Measurements from ENCODE around the gene C2orf76. TPM values are rescaled to one million over a fixed set of nuclear protein-coding genes. Genes with fewer than 3 reads are reported as not detected.

C2orf76 gene
- total RNA-seq, 1 experiment from 2014 or later: 10.2 TPM

DNA sequence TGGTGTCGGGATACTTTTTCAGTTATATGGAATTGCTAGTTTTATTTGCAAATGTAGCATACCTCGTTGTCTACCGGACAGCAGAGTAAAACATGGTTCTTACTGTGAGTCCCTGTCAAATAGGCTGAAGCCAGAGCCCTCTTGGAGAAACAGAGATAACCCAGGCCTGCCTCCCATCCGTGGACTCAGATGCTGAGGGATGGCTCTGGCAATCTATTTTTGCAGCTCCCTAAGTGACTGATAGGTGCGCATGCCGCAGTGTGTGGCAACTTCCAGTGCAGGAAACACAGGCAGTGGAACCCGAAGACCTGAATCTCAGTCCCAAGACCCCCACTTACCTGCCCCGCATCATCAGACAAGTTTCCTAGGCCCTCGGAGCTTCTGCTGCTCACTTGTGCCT is 109.4 kb downstream of the C2orf76 start:
- POLR2A ChIA-PET (ENCODE audit: unreplicated experiment): no interaction called here
- Histone ChIP-seq H3K9me3 (ENCODE audit: low read length) (no peaks in the 10 kb centered on the region), H2AFZ (ENCODE audit: low read length) (no peak overlapping the region), H3F3A (ENCODE audit: low read length, unreplicated experiment) (peaks cover 3% of the 10 kb centered on the region), H3K9me2 (replicated peaks; ENCODE audit: low read length) (no peaks in the 10 kb centered on the region), H3K27ac (ENCODE audit: low read length) (no peak overlapping the region), H3K79me2 (ENCODE audit: low read length) (peaks cover 13% of the 10 kb centered on the region; the same call in 1 of the 2 replicates), H3K4me1 (ENCODE audit: insufficient read depth, low read length) (peaks cover 40% of the 10 kb centered on the region), H3K4me2 (ENCODE audit: low read length) (no peak overlapping the region), H3K27me3 (ENCODE audit: low read length) (no peaks in the 10 kb centered on the region), H4K20me1 (ENCODE audit: low read length) (no peaks in the 10 kb centered on the region), H3K9ac (ENCODE audit: low read length) (no peak overlapping the region), H3K36me3 (ENCODE audit: low read depth, low read length) (peaks cover 8% of the 10 kb centered on the region; the same call in 1 of the 2 replicates), H3K4me3 (ENCODE audit: low read length) (no peak overlapping the region)
- DNase-seq (no peak), ATAC-seq (no peak)
- intact Hi-C loops (cut with micrococcal nuclease): no loop called here
- CTCF ChIA-PET: no interaction called here
- no TSS peak for BruUV-seq (replicated peaks)
- no peak for TF ChIP-seq EZH2phosphoT487 (IDR thresholded peaks at IDR 0.05; ENCODE audit: borderline replicate concordance, low read length)
- TF ChIP-seq EZH2 (IDR thresholded peaks at IDR 0.05; ENCODE audit: low read length, unreplicated experiment): no peak
- TF ChIP-seq, protein P1, sequence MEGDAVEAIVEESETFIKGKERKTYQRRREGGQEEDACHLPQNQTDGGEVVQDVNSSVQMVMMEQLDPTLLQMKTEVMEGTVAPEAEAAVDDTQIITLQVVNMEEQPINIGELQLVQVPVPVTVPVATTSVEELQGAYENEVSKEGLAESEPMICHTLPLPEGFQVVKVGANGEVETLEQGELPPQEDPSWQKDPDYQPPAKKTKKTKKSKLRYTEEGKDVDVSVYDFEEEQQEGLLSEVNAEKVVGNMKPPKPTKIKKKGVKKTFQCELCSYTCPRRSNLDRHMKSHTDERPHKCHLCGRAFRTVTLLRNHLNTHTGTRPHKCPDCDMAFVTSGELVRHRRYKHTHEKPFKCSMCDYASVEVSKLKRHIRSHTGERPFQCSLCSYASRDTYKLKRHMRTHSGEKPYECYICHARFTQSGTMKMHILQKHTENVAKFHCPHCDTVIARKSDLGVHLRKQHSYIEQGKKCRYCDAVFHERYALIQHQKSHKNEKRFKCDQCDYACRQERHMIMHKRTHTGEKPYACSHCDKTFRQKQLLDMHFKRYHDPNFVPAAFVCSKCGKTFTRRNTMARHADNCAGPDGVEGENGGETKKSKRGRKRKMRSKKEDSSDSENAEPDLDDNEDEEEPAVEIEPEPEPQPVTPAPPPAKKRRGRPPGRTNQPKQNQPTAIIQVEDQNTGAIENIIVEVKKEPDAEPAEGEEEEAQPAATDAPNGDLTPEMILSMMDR (conservative IDR thresholded peaks at IDR 0.05; ENCODE audit: low read depth, low read length): no peak

DNA sequence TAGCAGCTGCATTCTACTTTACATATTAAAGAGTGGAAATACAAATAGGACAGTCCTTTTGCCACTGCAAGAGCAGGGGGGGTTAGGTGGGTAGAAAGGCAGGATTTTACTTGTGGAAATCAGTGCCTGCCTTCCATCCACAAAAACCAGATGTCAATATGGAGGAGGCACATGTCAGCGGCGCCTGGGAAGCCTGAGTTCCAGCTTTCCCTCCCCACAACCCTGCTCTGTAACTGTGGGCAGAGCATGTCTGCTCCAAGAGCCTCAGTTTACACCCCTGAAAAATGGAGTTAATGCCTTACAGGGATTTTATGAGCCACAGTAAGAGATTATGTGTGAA is 110.1 kb downstream of the C2orf76 start:
- Histone ChIP-seq H3K27me3 (ENCODE audit: low read length) (no peaks in the 10 kb centered on the region), H2AFZ (ENCODE audit: low read length) (0 out of 2 replicates have a peak overlapping the region, but pooled peaks have one; percentile 15), H4K20me1 (ENCODE audit: low read length) (no peaks in the 10 kb centered on the region), H3F3A (ENCODE audit: low read length, unreplicated experiment) (peaks cover 3% of the 10 kb centered on the region), H3K4me3 (ENCODE audit: low read length) (no peak overlapping the region), H3K4me2 (ENCODE audit: low read length) (peak overlapping the region; percentile 46), H3K4me1 (ENCODE audit: insufficient read depth, low read length) (peaks cover 47% of the 10 kb centered on the region), H3K9me3 (ENCODE audit: low read length) (no peaks in the 10 kb centered on the region), H3K27ac (ENCODE audit: low read length) (peak overlapping the region; percentile 66), H3K9ac (ENCODE audit: low read length) (peak overlapping the region; percentile 5; the same call in 1 of the 2 replicates), H3K79me2 (ENCODE audit: low read length) (peaks cover 13% of the 10 kb centered on the region; the same call in 1 of the 2 replicates), H3K36me3 (ENCODE audit: low read depth, low read length) (peaks cover 8% of the 10 kb centered on the region; the same call in 1 of the 2 replicates), H3K9me2 (replicated peaks; ENCODE audit: low read length) (no peaks in the 10 kb centered on the region)
- ATAC-seq: no peak
- DNase-seq: no peak
- TF ChIP-seq EZH2 (IDR thresholded peaks at IDR 0.05; ENCODE audit: low read length, unreplicated experiment): no peak
- TF ChIP-seq, protein P1 (conservative IDR thresholded peaks at IDR 0.05; ENCODE audit: low read depth, low read length): no peak
- no peak for TF ChIP-seq EZH2phosphoT487 (IDR thresholded peaks at IDR 0.05; ENCODE audit: borderline replicate concordance, low read length)
- POLR2A ChIA-PET (ENCODE audit: unreplicated experiment): no interaction called here
- no TSS peak for BruUV-seq (replicated peaks)
- intact Hi-C loops (cut with micrococcal nuclease): no loop called here
- CTCF ChIA-PET: no interaction called here

DNA sequence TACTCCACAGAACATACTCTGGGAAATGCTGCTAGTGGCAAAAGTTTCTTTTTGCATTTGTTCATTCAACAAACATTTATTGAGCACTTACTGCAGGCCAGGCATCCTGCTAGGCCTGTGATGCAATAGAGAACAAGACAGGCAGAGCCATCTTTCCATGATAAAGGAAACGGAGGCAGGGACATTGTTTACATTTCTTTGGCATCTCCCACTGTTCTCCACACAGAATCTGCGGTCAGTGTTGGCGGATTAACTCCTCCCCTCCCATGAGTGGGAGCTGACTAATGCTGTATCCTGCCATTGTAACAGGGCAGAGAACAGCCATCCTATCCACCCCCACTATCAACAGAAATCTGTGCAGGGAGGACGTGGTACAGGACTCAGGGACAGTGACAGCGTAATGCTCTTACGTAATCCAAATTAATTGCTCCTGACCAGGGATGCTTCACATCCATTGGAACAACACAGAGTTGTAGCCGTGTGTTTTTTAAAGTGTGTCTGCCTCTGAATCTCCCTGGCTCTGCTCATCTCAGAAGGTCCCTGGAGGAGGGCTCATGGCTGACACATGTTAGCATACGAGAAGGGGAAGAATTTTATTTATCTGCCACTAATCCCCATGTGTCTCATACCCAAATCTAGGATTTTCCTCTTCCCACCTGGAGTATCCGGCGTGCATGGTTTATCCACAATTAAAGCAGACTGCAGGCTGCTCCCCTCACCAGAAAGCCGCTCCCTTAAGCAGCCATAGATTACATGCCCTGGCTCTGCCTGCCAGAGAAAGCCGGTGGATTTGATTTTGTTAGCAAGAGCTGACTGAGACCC is 110.7 kb downstream of the C2orf76 start:
- H3K36me3 ChIP-seq (ENCODE audit: low read depth, low read length): peaks cover 8% of the 10 kb centered on the region; the same call in 1 of the 2 replicates
- CTCF ChIA-PET: no interaction called here
- peak overlapping the region; percentile 46 for H3K4me2 ChIP-seq (ENCODE audit: low read length)
- intact Hi-C loops (cut with micrococcal nuclease): no loop called here
- peaks cover 3% of the 10 kb centered on the region for H3F3A ChIP-seq (ENCODE audit: low read length, unreplicated experiment)
- H4K20me1 ChIP-seq (ENCODE audit: low read length): no peaks in the 10 kb centered on the region
- no peaks in the 10 kb centered on the region for H3K9me3 ChIP-seq (ENCODE audit: low read length)
- no peak for TF ChIP-seq EZH2phosphoT487 (IDR thresholded peaks at IDR 0.05; ENCODE audit: borderline replicate concordance, low read length)
- TF ChIP-seq EZH2 (IDR thresholded peaks at IDR 0.05; ENCODE audit: low read length, unreplicated experiment): no peak
- TF ChIP-seq, protein P1 (conservative IDR thresholded peaks at IDR 0.05; ENCODE audit: low read depth, low read length): no peak
- peaks cover 51% of the 10 kb centered on the region for H3K4me1 ChIP-seq (ENCODE audit: insufficient read depth, low read length)
- ATAC-seq (peak; percentile 83), DNase-seq (peak; percentile 95)
- BruUV-seq (replicated peaks): no TSS peak
- peak overlapping the region; percentile 66 for H3K27ac ChIP-seq (ENCODE audit: low read length)
- H3K4me3 ChIP-seq (ENCODE audit: low read length): no peak overlapping the region
- H2AFZ ChIP-seq (ENCODE audit: low read length): 0 out of 2 replicates have a peak overlapping the region, but pooled peaks have one; percentile 15
- peaks cover 13% of the 10 kb centered on the region; the same call in 1 of the 2 replicates for H3K79me2 ChIP-seq (ENCODE audit: low read length)
- H3K9ac ChIP-seq (ENCODE audit: low read length): peak overlapping the region; percentile 5; the same call in 1 of the 2 replicates
- no peaks in the 10 kb centered on the region for H3K9me2 ChIP-seq (replicated peaks; ENCODE audit: low read length)
- no peaks in the 10 kb centered on the region for H3K27me3 ChIP-seq (ENCODE audit: low read length)
- POLR2A ChIA-PET (ENCODE audit: unreplicated experiment): no interaction called here

Data from PC-3 (cell line).